HFF-Myc (cell line): ENCODE results near the gene TULP3.

Experiments
- DNase-seq: peaks from one replicate; pipeline ENCODE4 v3.0.0-alpha.2; 2011; ENCODE audit warnings: low read depth; ENCODE audit errors: extremely low read depth
- H3K4me3 ChIP-seq: replicated peaks from 2 replicates; pipeline ENCODE4 v1.5.1; 2011; ENCODE audit warnings: low read depth, mild to moderate bottlenecking, control low read depth, low read length
- TF ChIP-seq, protein P1 (sequence below): IDR thresholded peaks from 2 replicates; pipeline ENCODE4 v1.5.1; 2012; ENCODE audit warnings: mild to moderate bottlenecking, low read depth, low read length, control low read depth; ENCODE audit errors: missing control alignments

The TULP3 gene

DNA sequence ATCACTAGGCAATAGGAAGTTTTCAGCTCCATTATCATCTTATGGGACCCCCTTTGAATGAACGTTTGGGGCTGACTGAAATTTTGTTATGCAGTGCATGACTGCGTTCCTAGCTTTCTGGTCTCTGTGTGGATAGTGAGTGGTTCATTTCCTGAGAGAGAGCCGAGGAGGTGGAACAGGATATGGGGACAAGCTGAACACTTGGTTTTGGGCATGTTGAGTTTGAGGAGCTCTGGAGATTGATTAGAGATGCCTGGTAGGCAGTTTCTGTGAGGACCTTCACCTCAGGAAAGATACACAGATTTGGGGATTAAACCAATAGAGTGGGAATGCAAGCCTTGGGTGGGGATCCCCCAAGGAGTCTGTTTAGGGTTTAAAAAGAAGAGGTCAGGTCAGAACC, 96.2 kb downstream of the TULP3 start:
- H3K4me3 ChIP-seq: no peak overlapping the region
- TF ChIP-seq, protein P1, sequence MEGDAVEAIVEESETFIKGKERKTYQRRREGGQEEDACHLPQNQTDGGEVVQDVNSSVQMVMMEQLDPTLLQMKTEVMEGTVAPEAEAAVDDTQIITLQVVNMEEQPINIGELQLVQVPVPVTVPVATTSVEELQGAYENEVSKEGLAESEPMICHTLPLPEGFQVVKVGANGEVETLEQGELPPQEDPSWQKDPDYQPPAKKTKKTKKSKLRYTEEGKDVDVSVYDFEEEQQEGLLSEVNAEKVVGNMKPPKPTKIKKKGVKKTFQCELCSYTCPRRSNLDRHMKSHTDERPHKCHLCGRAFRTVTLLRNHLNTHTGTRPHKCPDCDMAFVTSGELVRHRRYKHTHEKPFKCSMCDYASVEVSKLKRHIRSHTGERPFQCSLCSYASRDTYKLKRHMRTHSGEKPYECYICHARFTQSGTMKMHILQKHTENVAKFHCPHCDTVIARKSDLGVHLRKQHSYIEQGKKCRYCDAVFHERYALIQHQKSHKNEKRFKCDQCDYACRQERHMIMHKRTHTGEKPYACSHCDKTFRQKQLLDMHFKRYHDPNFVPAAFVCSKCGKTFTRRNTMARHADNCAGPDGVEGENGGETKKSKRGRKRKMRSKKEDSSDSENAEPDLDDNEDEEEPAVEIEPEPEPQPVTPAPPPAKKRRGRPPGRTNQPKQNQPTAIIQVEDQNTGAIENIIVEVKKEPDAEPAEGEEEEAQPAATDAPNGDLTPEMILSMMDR: no peak
- DNase-seq: no peak

DNA sequence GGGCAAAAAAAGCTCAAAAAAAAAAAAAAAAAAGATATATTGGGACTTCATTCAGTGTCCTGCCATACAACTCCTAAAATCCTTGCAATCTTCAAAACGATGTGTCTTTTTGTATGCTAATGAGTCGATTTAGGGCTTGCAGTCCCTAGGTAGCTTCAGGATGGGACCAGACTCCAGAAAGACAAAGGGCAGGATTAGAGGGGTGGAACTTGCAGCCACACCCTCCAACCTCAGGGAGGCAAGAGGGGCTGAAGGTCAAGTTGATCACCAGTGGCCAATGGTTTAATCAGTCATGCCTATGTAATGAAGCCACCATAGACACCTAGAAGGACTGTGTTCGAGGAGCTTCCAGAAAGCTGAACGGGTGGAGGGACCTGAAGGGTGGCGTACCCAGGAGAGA, 97.8 kb downstream of the TULP3 start:
- no peak for DNase-seq
- TF ChIP-seq, protein P1: no peak

More for the DNA sequence above, 97.8 kb downstream of the TULP3 start:
- H3K4me3 ChIP-seq: no peak overlapping the region
